Activated CD4-positive, alpha-beta T cell treated with anti-CD3 and anti-CD28 coated beads, Interleukin-2, amount 50 U/mL, for 24 hours (primary cell): ENCODE results near the gene TGFB1.
"Not testable (repeated sequence)": the region's sequence is repeated elsewhere in the genome, so short reads cannot be mapped to it uniquely, and the experiment has no call there.

Experiments used
- DNase-seq, 2 donors: peaks; one replicate each; pipeline ENCODE4 v3.0.0-alpha.2; 2020; ENCODE audit warnings: low read depth in 1 of 2, low spot score in 1 of 2

TGFB1 gene

GRCh38 chr19:41303954-41304353, 49.8 kb downstream of the TGFB1 start:
- DNase-seq, result no peak

- peak; percentile 40 to 66 for DNase-seq
Observed at GRCh38 chr19:41302624-41303351, 50.9 kb downstream of the TGFB1 start.

GRCh38 chr19:41300555-41300954, 53.2 kb downstream of the TGFB1 start:
- DNase-seq, result no peak

GRCh38 chr19:41299755-41300089, 54.0 kb downstream of the TGFB1 start:
- DNase-seq, result no peak

GRCh38 chr19:41299046-41299754, 54.5 kb downstream of the TGFB1 start:
- no peak for DNase-seq

GRCh38 chr19:41298348-41298964, 55.3 kb downstream of the TGFB1 start:
- DNase-seq, result no peak

- no peak for DNase-seq
Observed at GRCh38 chr19:41297628-41298347, 55.9 kb downstream of the TGFB1 start.

GRCh38 chr19:41296433-41296871, 57.3 kb downstream of the TGFB1 start:
- DNase-seq, result no peak

GRCh38 chr19:41295499-41295898, 58.2 kb downstream of the TGFB1 start:
- no peak for DNase-seq

- DNase-seq, result no peak
Observed at GRCh38 chr19:41294393-41294792, 59.3 kb downstream of the TGFB1 start.

GRCh38 chr19:41289814-41290213, 63.9 kb downstream of the TGFB1 start:
- not testable (repeated sequence) for DNase-seq

- DNase-seq, result no peak
Observed at GRCh38 chr19:41288673-41289530, 64.8 kb downstream of the TGFB1 start.
